GM12878 (cell line): Measurements from ENCODE around the gene YAP1. TPM values are rescaled to one million over a fixed set of nuclear protein-coding genes. Genes with fewer than 3 reads are reported as not detected.

Source experiments
- ATAC-seq: fragments of 200-7000 bp; cut with Tn5 transposase; 3 replicates; pipeline ENCODE4 v1.9.1; 2020; ENCODE audit warnings: mild to moderate bottlenecking, moderate library complexity
- BruUV-seq: library from RNA; stranded (reverse); fragments of 400-500 nt; replicated peaks from 2 replicates; lab custom pipeline; 2021; lab: Mats Ljungman, UMichigan
- CTCF ChIA-PET: fragments of 300-600 bp; sonication (Branson Sonifier 250); formaldehyde crosslinking; extraction: SDS; loops from one replicate; lab custom pipeline; 2021; ENCODE audit warnings: inconsistent platforms; lab: Yijun Ruan, JAX
- POLR2A ChIA-PET: fragments of 350-600 bp; formaldehyde crosslinking; extraction: SDS; loops from one replicate; lab custom pipeline; 2021; ENCODE audit warnings: inconsistent platforms; lab: Charles Lee
- RAD21 ChIA-PET: fragments of 300-600 bp; sonication (Branson Sonifier 250); formaldehyde crosslinking; loops from one replicate; lab custom pipeline; 2023; ENCODE audit warnings: antibody characterized with exemption; ENCODE audit not compliant: unreplicated experiment; lab: Charles Lee
- SMC1A ChIA-PET: fragments of 300-600 bp; sonication (Branson Sonifier 250); formaldehyde crosslinking; loops from one replicate; lab custom pipeline; 2023; ENCODE audit not compliant: unreplicated experiment, uncharacterized antibody; lab: Charles Lee
- DNase-seq: peaks from one replicate; pipeline ENCODE4 v3.0.0-alpha.2; 2011; ENCODE audit warnings: low read depth, low spot score
- FAIRE-seq: peaks from 3 replicates; lab custom pipeline; 2011; peaks lifted over from hg19 to GRCh38; lab: Jason Lieb, UNC
- H2AFZ ChIP-seq: 2 replicates; pipeline ENCODE4 v1.6.0; 2011; ENCODE audit warnings: low read depth, low read length, control low read depth; ENCODE audit not compliant: control insufficient read depth
- H3K27ac ChIP-seq: 2 replicates; pipeline ENCODE4 v1.5.1; 2011; ENCODE audit warnings: control low read depth; ENCODE audit not compliant: control insufficient read depth, insufficient read depth
- H3K27me3 ChIP-seq, 2 experiments: replicated peaks in 1 of 2; 2 replicates each; pipeline versions ENCODE4 v1.6.0 to v1.6.1; 2011; ENCODE audit warnings: low read length in 1 of 2; ENCODE audit not compliant: control insufficient read depth in 2 of 2, insufficient read depth in 2 of 2
- H3K36me3 ChIP-seq, 2 experiments: 2 replicates each; pipeline ENCODE4 v1.5.1; 2011; ENCODE audit warnings: low read length in 1 of 2; ENCODE audit not compliant: control insufficient read depth in 2 of 2, insufficient read depth in 2 of 2
- H3K4me1 ChIP-seq: 2 replicates; pipeline ENCODE4 v1.6.1; 2011; ENCODE audit warnings: mild to moderate bottlenecking, low read length, moderate library complexity, mixed read lengths; ENCODE audit not compliant: control insufficient read depth, insufficient read depth
- H3K4me2 ChIP-seq: 2 replicates; pipeline ENCODE4 v1.6.0; 2011; ENCODE audit warnings: control low read depth; ENCODE audit not compliant: control insufficient read depth, insufficient read depth
- H3K4me3 ChIP-seq: fragments of 200-600 bp; sonication (generic); 2 replicates; pipeline ENCODE4 v1.5.1; 2016
- H3K79me2 ChIP-seq: 2 replicates; pipeline ENCODE4 v1.6.0; 2011; ENCODE audit warnings: low read length; ENCODE audit not compliant: control insufficient read depth, insufficient read depth
- H3K9ac ChIP-seq: 2 replicates; pipeline ENCODE4 v1.8.0; 2011; ENCODE audit warnings: low read length, control low read depth, mixed read lengths; ENCODE audit not compliant: control insufficient read depth, insufficient read depth
- H3K9me3 ChIP-seq: replicated peaks from 3 replicates; pipeline ENCODE4 v1.5.1; 2011; ENCODE audit warnings: mild to moderate bottlenecking, low read length; ENCODE audit not compliant: control insufficient read depth, insufficient read depth
- H4K20me1 ChIP-seq: 2 replicates; pipeline ENCODE4 v1.6.0; 2011; ENCODE audit not compliant: control insufficient read depth, insufficient read depth
- ASH2L ChIP-seq: fragments of 300-600, 200-600 bp; sonication (generic); IDR thresholded peaks from 2 replicates; pipeline ENCODE4 v1.6.1; 2017; ENCODE audit warnings: low read depth, mild to moderate bottlenecking, borderline replicate concordance
- ATF2 ChIP-seq: IDR thresholded peaks from 2 replicates; pipeline ENCODE4 v1.6.1; 2012; ENCODE audit warnings: low read length, inconsistent platforms
- BRCA1 ChIP-seq: IDR thresholded peaks from 2 replicates; pipeline ENCODE4 v1.6.1; 2011; ENCODE audit warnings: low read depth, low read length, improper control_type of control experiment
- E2F4 ChIP-seq: IDR thresholded peaks from 2 replicates; pipeline ENCODE4 v1.6.1; 2012; ENCODE audit warnings: low read depth, low read length, improper control_type of control experiment
- FOXM1 ChIP-seq: IDR thresholded peaks from 2 replicates; pipeline ENCODE4 v1.6.1; 2012; ENCODE audit warnings: low read depth, mild to moderate bottlenecking, inconsistent platforms, low read length, moderate library complexity
- MXI1 ChIP-seq: fragments of 150-350 bp; IDR thresholded peaks from 2 replicates; pipeline ENCODE4 v1.6.1; 2011; ENCODE audit warnings: low read depth, mild to moderate bottlenecking, inconsistent platforms, low read length, improper control_type of control experiment
- NFXL1 ChIP-seq: fragments of 450-650 bp; IDR thresholded peaks from 2 replicates; pipeline ENCODE4 v1.6.1; 2017; ENCODE audit warnings: antibody characterized with exemption, mild to moderate bottlenecking, borderline replicate concordance
- POU2F2 ChIP-seq: IDR thresholded peaks from 3 replicates; pipeline ENCODE4 v1.6.1; 2011; ENCODE audit warnings: low read depth, mild to moderate bottlenecking, low read length, borderline replicate concordance
- RUNX3 ChIP-seq: IDR thresholded peaks from 2 replicates; pipeline ENCODE4 v1.6.1; 2012; ENCODE audit warnings: low read length, inconsistent platforms
- SKIL ChIP-seq: fragments of 450-650 bp; IDR thresholded peaks from 2 replicates; pipeline ENCODE4 v1.6.1; 2017; ENCODE audit warnings: mild to moderate bottlenecking, low read depth, inconsistent platforms; ENCODE audit not compliant: poor library complexity, severe bottlenecking
- SPI1 ChIP-seq: IDR thresholded peaks from 2 replicates; pipeline ENCODE4 v1.6.1; 2011; ENCODE audit warnings: low read depth, mild to moderate bottlenecking, low read length, moderate library complexity, borderline replicate concordance; ENCODE audit not compliant: insufficient read depth
- WGBS: methylation state at CpG from one replicate; pipeline ENCODE4 v1.1.6; 2016; ENCODE audit warnings: low lambda C conversion rate; ENCODE audit not compliant: insufficient replicate concordance, insufficient coverage; ENCODE audit errors: missing lambda C conversion rate; 5-methylcytosine and 5-hydroxymethylcytosine counted together
- in situ Hi-C: fragments of 300-500 bp; cut with MboI; formaldehyde crosslinking; loops from 9 replicates; pipeline ENCODE4 v1.14.3; 2018; ENCODE audit warnings: mixed read lengths
- intact Hi-C: fragments of 100-400 bp; cut with micrococcal nuclease; formaldehyde crosslinking; loops from one replicate; pipeline ENCODE4 v1.14.2; 2022; ENCODE audit not compliant: unreplicated experiment
- polyA plus RNA-seq, 11 experiments: library from polyadenylated mRNA; depleted of rRNA in 4 of 11; unstranded in 6 of 11; stranded (reverse) in 5 of 11; fragments of >200 nt; fragmentation: Nextera tagmentation in 4 of 11; fragmentation: Illumina TruSeq in 1 of 11; extraction: Ambion mirVana in 4 of 11; extraction: Trizol in 1 of 11; gene quantifications; 1 replicate in 1 of 11; 2 replicates in 10 of 11; pipeline versions ENCODE4 v1.2.1 to v1.2.3, GENCODE V29; 2011 to 2016; ENCODE audit warnings: inconsistent platforms in 2 of 11, missing spikeins in 2 of 11, low read depth in 1 of 11
- total RNA-seq, 4 experiments: library from RNA; depleted of rRNA in 3 of 4; stranded (reverse); fragments of >200 nt in 3 of 4; fragmentation: Illumina TruSeq in 1 of 4; extraction: Trizol in 1 of 4; gene quantifications; 2 replicates each; pipeline versions ENCODE4 v1.2.1 to v1.2.3, GENCODE V29; 2013 to 2021

YAP1 gene
- total and polyA plus RNA-seq, 10 of the 15 experiments (the other 5 are each of a cell fraction or from before 2014, with no cell fraction given) = 0.03 to 0.33 (median 0.10) TPM; not detected in 6

- no peaks in the 10 kb centered on the region for H4K20me1 ChIP-seq
- no peaks in the 10 kb centered on the region for H3K4me1 ChIP-seq
- TF ChIP-seq E2F4 = no peak
- ChIA-PET SMC1A (interaction anchor here (0.9 kb wide), 1 partner anchor 440 kb away, joined by 3 read pairs; no protein-coding TSS in a partner anchor), RAD21 (no interaction called here), POLR2A (interaction anchor here (0.6 kb wide), 1 partner anchor 37 kb away, joined by 5 read pairs; no protein-coding TSS in a partner anchor), CTCF (no interaction called here)
- H3K27ac ChIP-seq = no peak overlapping the region
- no peaks in the 10 kb centered on the region for H3K79me2 ChIP-seq
- H3K27me3 ChIP-seq = no peaks in the 10 kb centered on the region; a peak in 1 of 4 replicates
- H3K4me3 ChIP-seq = no peak overlapping the region
- no peak overlapping the region for H3K9ac ChIP-seq
- no peaks in the 10 kb centered on the region for H3K36me3 ChIP-seq
- no peaks in the 10 kb centered on the region for H3K9me3 ChIP-seq
- FAIRE-seq (no peak), ATAC-seq (no peak), DNase-seq (no peak)
- H2AFZ ChIP-seq = no peak overlapping the region
- in situ Hi-C loops (no loop called here), intact Hi-C loops (no loop called here)
- BruUV-seq = no TSS peak
- H3K4me2 ChIP-seq = no peak overlapping the region
Measured at GRCh38 chr11:102238391-102238821, 128.2 kb downstream of the YAP1 start.

- ATAC-seq (no peak), FAIRE-seq (no peak), DNase-seq (no peak)
- WGBS = 84% methylated on average over 2 of the region's 2 CpGs
- no peaks in the 10 kb centered on the region; a peak in 1 of 4 replicates for H3K27me3 ChIP-seq
- H3K9ac ChIP-seq = no peak overlapping the region
- no peak overlapping the region for H3K27ac ChIP-seq
- ChIA-PET SMC1A (no interaction called here), CTCF (interaction anchor here (1.0 kb wide), 1 partner anchor 30 kb away, joined by 3 read pairs; no protein-coding TSS in a partner anchor), RAD21 (no interaction called here), POLR2A (no interaction called here)
- no TSS peak for BruUV-seq
- H3K4me1 ChIP-seq = no peaks in the 10 kb centered on the region
- H3K4me3 ChIP-seq = no peak overlapping the region
- H3K9me3 ChIP-seq = no peaks in the 10 kb centered on the region
- H2AFZ ChIP-seq = no peak overlapping the region
- in situ Hi-C loops = no loop called here
- no peak overlapping the region for H3K4me2 ChIP-seq
- H3K36me3 ChIP-seq = no peaks in the 10 kb centered on the region
- intact Hi-C loops = no loop called here
- H3K79me2 ChIP-seq = no peaks in the 10 kb centered on the region
- H4K20me1 ChIP-seq = no peaks in the 10 kb centered on the region
- no peak for TF ChIP-seq FOXM1
- TF ChIP-seq ATF2 = no peak
- no peak for TF ChIP-seq NFXL1
- no peak for TF ChIP-seq SKIL
- TF ChIP-seq MXI1 = no peak
- TF ChIP-seq ASH2L = no peak
- no peak for TF ChIP-seq RUNX3
- no peak for TF ChIP-seq BRCA1
- no peak for TF ChIP-seq SPI1
- TF ChIP-seq POU2F2 = no peak
Measured at GRCh38 chr11:102239448-102239847, 129.2 kb downstream of the YAP1 start.
